ENCODE data around the gene ST3GAL3.

- TF ChIP-seq, protein P1, sequence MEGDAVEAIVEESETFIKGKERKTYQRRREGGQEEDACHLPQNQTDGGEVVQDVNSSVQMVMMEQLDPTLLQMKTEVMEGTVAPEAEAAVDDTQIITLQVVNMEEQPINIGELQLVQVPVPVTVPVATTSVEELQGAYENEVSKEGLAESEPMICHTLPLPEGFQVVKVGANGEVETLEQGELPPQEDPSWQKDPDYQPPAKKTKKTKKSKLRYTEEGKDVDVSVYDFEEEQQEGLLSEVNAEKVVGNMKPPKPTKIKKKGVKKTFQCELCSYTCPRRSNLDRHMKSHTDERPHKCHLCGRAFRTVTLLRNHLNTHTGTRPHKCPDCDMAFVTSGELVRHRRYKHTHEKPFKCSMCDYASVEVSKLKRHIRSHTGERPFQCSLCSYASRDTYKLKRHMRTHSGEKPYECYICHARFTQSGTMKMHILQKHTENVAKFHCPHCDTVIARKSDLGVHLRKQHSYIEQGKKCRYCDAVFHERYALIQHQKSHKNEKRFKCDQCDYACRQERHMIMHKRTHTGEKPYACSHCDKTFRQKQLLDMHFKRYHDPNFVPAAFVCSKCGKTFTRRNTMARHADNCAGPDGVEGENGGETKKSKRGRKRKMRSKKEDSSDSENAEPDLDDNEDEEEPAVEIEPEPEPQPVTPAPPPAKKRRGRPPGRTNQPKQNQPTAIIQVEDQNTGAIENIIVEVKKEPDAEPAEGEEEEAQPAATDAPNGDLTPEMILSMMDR (IDR thresholded peaks at IDR 0.05; ENCODE audit: insufficient read depth, low read depth, low read length), result no peak
- TF ChIP-seq EZH2 (IDR thresholded peaks at IDR 0.05; ENCODE audit: insufficient read depth, low read length), result no peak
Measured at GRCh38 chr1:43660355-43660754, 47.0 kb upstream of the ST3GAL3 start.

Measured in astrocyte (in vitro differentiated cells and primary cell).